Measurements from ENCODE around the gene SEC14L2. TPM values are rescaled to one million over a fixed set of nuclear protein-coding genes. Genes with fewer than 3 reads are reported as not detected.

SEC14L2 gene
- total RNA-seq, 1 experiment from 2014 or later = 33.5 TPM

DNA sequence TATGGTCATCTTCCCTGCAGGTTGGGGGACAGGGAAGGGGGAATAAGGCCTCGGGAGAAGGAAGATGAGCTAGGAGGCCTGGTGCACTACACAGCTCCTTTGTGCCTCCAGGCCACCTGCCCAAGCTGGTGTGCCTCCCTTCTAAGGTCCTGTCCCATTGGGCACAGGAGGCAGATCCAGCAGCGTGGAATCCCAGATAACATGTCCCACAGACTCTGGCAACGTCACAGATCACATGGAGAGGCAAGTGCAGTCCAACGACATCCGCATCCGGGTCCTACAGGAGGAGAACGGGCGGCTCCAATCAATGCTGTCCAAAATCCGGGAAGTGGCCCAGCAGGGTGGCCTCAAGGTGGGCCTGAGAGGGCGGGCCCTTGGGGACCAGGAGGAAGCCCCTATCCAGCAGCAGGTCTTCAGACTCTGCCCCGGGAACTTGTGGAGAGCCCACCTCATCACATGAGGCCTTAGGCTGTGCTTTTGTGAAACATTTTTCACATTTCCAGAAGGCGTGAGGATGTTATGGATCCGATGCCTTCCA lies 21.4 kb upstream of the SEC14L2 start:
- TF ChIP-seq CBX3 (IDR thresholded peaks at IDR 0.05; ENCODE audit: low read depth) (no peak), JUND (IDR thresholded peaks at IDR 0.05) (no peak)
- Histone ChIP-seq H2AFZ (ENCODE audit: low read depth, low read length, poor library complexity, severe bottlenecking) (no peak overlapping the region), H3K27me3 (ENCODE audit: insufficient read depth, low read length) (no peaks in the 10 kb centered on the region), H3K4me2 (ENCODE audit: low read length) (no peak overlapping the region), H3K9me3 (ENCODE audit: control insufficient read depth in 1 of 2, insufficient read depth in 1 of 2, low read depth in 1 of 2, low read length in 2 of 2) (no peaks in the 10 kb centered on the region), H4K20me1 (ENCODE audit: insufficient read depth) (no peaks in the 10 kb centered on the region), H3K79me2 (ENCODE audit: insufficient read depth, low read length) (no peaks in the 10 kb centered on the region), H3K4me1 (ENCODE audit: control insufficient read depth in 1 of 2, insufficient read depth in 2 of 2, low read length in 2 of 2) (no peaks in the 10 kb centered on the region), H3K27ac (ENCODE audit: low read depth, low read length) (no peak overlapping the region), H3K9me2 (ENCODE audit: insufficient read depth) (no peaks in the 10 kb centered on the region), H3K36me3 (ENCODE audit: control insufficient read depth in 1 of 2, insufficient read depth in 2 of 2, low read length in 2 of 2) (no peaks in the 10 kb centered on the region), H3K9ac (ENCODE audit: low read length) (no peak overlapping the region), H3K4me3 (replicated peaks in 1 of 2; ENCODE audit: low read depth in 1 of 2, low read length in 2 of 2) (no peak overlapping the region)
- DNase-seq (ENCODE audit: low read depth, low spot score) (no peak), ATAC-seq (no peak)
- RAD21 ChIA-PET (ENCODE audit: low non-redundant PET in 1 of 2, low total read pairs in 2 of 2, uncharacterized antibody in 2 of 2, unreplicated experiment in 2 of 2) = no interaction called here
- POLR2A ChIA-PET = no interaction called here
- no TSS peak for BruUV-seq (replicated peaks)
- CTCF ChIA-PET = interaction anchor here (1.1 kb wide), 1 partner anchor 16 kb away, joined by 3 read pairs; no protein-coding TSS in a partner anchor
- intact Hi-C loops (cut with micrococcal nuclease) = no loop called here

DNA sequence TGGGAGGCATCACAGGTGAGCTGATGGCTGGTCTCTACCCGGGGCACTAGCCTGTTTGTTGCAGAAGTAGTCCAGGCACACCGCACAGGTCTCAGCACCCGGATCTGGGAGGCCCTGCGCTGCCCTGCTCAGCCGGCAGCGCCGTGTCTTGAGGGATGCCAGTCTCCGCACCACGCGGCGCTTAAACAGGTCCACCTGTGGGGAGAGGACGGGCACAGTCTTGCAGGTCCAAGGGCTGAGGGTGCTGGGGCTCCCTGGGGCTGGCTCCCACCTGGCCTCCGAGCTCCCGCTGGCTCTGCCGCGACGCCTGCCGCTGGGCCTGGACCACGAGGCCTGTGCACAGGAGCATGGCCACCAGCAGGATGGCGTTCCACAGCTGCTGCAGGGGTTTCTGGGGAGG lies 16.8 kb upstream of the SEC14L2 start:
- Histone ChIP-seq H4K20me1 (ENCODE audit: insufficient read depth) (no peaks in the 10 kb centered on the region), H3K9me3 (ENCODE audit: control insufficient read depth in 1 of 2, insufficient read depth in 1 of 2, low read depth in 1 of 2, low read length in 2 of 2) (no peaks in the 10 kb centered on the region), H3K79me2 (ENCODE audit: insufficient read depth, low read length) (no peaks in the 10 kb centered on the region), H3K9me2 (ENCODE audit: insufficient read depth) (no peaks in the 10 kb centered on the region), H3K27ac (ENCODE audit: low read depth, low read length) (no peak overlapping the region), H3K27me3 (ENCODE audit: insufficient read depth, low read length) (no peaks in the 10 kb centered on the region), H3K4me3 (replicated peaks in 1 of 2; ENCODE audit: low read depth in 1 of 2, low read length in 2 of 2) (no peak overlapping the region), H3K36me3 (ENCODE audit: control insufficient read depth in 1 of 2, insufficient read depth in 2 of 2, low read length in 2 of 2) (0 out of 4 replicates have a peak, but pooled peaks cover 0 to 4% of the 10 kb centered on the region in 2 experiments), H3K9ac (ENCODE audit: low read length) (no peak overlapping the region), H3K4me2 (ENCODE audit: low read length) (no peak overlapping the region), H3K4me1 (ENCODE audit: control insufficient read depth in 1 of 2, insufficient read depth in 2 of 2, low read length in 2 of 2) (no peaks in the 10 kb centered on the region), H2AFZ (ENCODE audit: low read depth, low read length, poor library complexity, severe bottlenecking) (no peak overlapping the region)
- BruUV-seq (replicated peaks) = no TSS peak
- DNase-seq (ENCODE audit: low read depth, low spot score) (no peak), ATAC-seq (no peak)
- ChIA-PET RAD21 (ENCODE audit: low non-redundant PET in 1 of 2, low total read pairs in 2 of 2, uncharacterized antibody in 2 of 2, unreplicated experiment in 2 of 2) (no interaction called here), POLR2A (no interaction called here), CTCF (no interaction called here)
- TF ChIP-seq SP1 (IDR thresholded peaks at IDR 0.05; ENCODE audit: low read depth) (no peak), RAD21 (IDR thresholded peaks at IDR 0.05; ENCODE audit: low read depth) (no peak), EZH2 (IDR thresholded peaks at IDR 0.05) (no peak), JUND (IDR thresholded peaks at IDR 0.05) (no peak), ZFX (IDR thresholded peaks at IDR 0.05) (no peak), EZH2phosphoT487 (IDR thresholded peaks at IDR 0.05; ENCODE audit: borderline replicate concordance) (no peak), ATF3 (IDR thresholded peaks at IDR 0.05) (no peak), SRF (IDR thresholded peaks at IDR 0.05; ENCODE audit: low read depth) (no peak), SIN3A (IDR thresholded peaks at IDR 0.05; ENCODE audit: low read depth) (no peak), YY1 (IDR thresholded peaks at IDR 0.05; ENCODE audit: extremely low read depth, insufficient replicate concordance, low read depth, low read length) (no peak), MAX (IDR thresholded peaks at IDR 0.05) (no peak), FOSL1 (IDR thresholded peaks at IDR 0.05; ENCODE audit: low read depth) (no peak), POLR2AphosphoS5 (IDR thresholded peaks at IDR 0.05; ENCODE audit: low read depth, low read length) (no peak), TCF7L2 (IDR thresholded peaks at IDR 0.05; ENCODE audit: borderline replicate concordance, extremely low read depth, insufficient read depth, insufficient read length) (no peak), EGR1 (IDR thresholded peaks at IDR 0.05; ENCODE audit: low read depth) (no peak)
- TF ChIP-seq, protein P1, sequence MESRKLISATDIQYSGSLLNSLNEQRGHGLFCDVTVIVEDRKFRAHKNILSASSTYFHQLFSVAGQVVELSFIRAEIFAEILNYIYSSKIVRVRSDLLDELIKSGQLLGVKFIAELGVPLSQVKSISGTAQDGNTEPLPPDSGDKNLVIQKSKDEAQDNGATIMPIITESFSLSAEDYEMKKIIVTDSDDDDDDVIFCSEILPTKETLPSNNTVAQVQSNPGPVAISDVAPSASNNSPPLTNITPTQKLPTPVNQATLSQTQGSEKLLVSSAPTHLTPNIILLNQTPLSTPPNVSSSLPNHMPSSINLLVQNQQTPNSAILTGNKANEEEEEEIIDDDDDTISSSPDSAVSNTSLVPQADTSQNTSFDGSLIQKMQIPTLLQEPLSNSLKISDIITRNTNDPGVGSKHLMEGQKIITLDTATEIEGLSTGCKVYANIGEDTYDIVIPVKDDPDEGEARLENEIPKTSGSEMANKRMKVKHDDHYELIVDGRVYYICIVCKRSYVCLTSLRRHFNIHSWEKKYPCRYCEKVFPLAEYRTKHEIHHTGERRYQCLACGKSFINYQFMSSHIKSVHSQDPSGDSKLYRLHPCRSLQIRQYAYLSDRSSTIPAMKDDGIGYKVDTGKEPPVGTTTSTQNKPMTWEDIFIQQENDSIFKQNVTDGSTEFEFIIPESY (IDR thresholded peaks at IDR 0.05; ENCODE audit: extremely low read depth, insufficient replicate concordance, low read length) = no peak
- TF ChIP-seq, protein P2, sequence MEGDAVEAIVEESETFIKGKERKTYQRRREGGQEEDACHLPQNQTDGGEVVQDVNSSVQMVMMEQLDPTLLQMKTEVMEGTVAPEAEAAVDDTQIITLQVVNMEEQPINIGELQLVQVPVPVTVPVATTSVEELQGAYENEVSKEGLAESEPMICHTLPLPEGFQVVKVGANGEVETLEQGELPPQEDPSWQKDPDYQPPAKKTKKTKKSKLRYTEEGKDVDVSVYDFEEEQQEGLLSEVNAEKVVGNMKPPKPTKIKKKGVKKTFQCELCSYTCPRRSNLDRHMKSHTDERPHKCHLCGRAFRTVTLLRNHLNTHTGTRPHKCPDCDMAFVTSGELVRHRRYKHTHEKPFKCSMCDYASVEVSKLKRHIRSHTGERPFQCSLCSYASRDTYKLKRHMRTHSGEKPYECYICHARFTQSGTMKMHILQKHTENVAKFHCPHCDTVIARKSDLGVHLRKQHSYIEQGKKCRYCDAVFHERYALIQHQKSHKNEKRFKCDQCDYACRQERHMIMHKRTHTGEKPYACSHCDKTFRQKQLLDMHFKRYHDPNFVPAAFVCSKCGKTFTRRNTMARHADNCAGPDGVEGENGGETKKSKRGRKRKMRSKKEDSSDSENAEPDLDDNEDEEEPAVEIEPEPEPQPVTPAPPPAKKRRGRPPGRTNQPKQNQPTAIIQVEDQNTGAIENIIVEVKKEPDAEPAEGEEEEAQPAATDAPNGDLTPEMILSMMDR (IDR thresholded peaks at IDR 0.05 in 2 of 3, conservative IDR thresholded peaks at IDR 0.05 in 1 of 3; ENCODE audit: borderline replicate concordance in 1 of 3, insufficient read depth in 1 of 3, low read depth in 2 of 3, low read length in 2 of 3) = no peak
- intact Hi-C loops (cut with micrococcal nuclease) = no loop called here

Measured in HCT116 (cell line).